ENCODE results near the gene GNB1L. TPM values are rescaled to one million over a fixed set of nuclear protein-coding genes. Genes with fewer than 3 reads are reported as not detected.

GNB1L gene
- total and polyA plus RNA-seq, 7 donors: 2.5 to 15.0 (median 5.3) TPM

GRCh38 chr22:19879246-19879570 lies 24.5 kb upstream of the GNB1L start:
- DNase-seq: peak; percentile 50
- Histone ChIP-seq H3K4me1 (peaks cover 0 to 53% (median 38%) of the 10 kb centered on the region in 4 donors), H3K27me3 (no peaks in the 10 kb centered on the region), H3K4me3 (no peak overlapping the region), H3K9me3 (no peaks in the 10 kb centered on the region), H3K36me3 (peaks cover 0 to 25% (median 9%) of the 10 kb centered on the region in 4 donors), H3K27ac (no peak overlapping the region)
- TF ChIP-seq, protein P1, sequence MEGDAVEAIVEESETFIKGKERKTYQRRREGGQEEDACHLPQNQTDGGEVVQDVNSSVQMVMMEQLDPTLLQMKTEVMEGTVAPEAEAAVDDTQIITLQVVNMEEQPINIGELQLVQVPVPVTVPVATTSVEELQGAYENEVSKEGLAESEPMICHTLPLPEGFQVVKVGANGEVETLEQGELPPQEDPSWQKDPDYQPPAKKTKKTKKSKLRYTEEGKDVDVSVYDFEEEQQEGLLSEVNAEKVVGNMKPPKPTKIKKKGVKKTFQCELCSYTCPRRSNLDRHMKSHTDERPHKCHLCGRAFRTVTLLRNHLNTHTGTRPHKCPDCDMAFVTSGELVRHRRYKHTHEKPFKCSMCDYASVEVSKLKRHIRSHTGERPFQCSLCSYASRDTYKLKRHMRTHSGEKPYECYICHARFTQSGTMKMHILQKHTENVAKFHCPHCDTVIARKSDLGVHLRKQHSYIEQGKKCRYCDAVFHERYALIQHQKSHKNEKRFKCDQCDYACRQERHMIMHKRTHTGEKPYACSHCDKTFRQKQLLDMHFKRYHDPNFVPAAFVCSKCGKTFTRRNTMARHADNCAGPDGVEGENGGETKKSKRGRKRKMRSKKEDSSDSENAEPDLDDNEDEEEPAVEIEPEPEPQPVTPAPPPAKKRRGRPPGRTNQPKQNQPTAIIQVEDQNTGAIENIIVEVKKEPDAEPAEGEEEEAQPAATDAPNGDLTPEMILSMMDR (IDR thresholded peaks at IDR 0.05): no peak
- TF ChIP-seq POLR2AphosphoS5 (IDR thresholded peaks at IDR 0.05) (no peak), EP300 (IDR thresholded peaks at IDR 0.05) (no peak)
- intact Hi-C loops (cut with DNase I): no loop called here
- 94 to 95% methylated on average over 13 of the region's 13 CpGs for WGBS, 2 donors

DNA sequence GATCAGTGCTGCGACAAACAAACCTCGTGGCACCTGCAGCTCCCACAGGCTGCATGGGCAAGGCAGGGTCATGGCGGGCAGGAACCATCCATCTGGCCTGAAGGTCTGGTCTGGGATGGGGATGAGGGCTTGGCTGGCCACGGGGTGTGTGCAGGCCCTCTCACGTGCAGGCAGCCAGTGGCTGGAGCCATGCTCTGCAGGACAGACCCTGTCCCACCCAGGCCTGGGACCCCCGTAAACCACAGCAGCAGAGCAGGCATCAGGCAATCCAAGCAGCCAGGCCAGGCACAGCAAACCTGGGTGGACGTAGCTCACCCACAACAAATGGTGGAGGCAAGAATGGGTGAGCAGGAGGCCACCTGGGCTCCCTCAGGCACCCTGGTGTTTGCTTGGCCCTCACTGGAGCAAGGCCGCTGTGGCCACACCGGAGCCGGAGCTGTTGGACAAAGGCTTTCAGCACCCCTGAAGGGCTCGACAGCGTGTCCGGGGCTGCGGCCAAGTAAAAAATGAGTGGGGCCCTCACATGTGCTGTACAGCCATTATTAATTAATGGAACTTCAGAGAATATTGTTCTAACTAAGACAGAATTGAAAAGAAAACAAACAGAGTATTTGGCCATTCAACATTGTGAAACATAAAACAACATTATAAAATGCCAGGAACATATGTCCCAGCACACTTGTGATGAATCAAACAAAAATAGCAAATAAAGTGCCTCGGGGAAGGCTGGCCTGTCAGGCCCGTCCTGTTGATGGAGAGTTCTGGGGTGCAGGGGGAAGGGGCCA lies 24.0 kb upstream of the GNB1L start:
- Histone ChIP-seq H3K27ac (no peak overlapping the region), H3K27me3 (no peaks in the 10 kb centered on the region), H3K4me1 (peaks cover 0 to 59% (median 41%) of the 10 kb centered on the region in 4 donors), H3K9me3 (no peaks in the 10 kb centered on the region), H3K36me3 (peaks cover 0 to 25% (median 9%) of the 10 kb centered on the region in 4 donors), H3K4me3 (no peak overlapping the region)
- WGBS, 2 donors: 91 to 93% methylated on average over 16 of the region's 16 CpGs
- intact Hi-C loops (cut with DNase I): no loop called here
- TF ChIP-seq POLR2AphosphoS5 (IDR thresholded peaks at IDR 0.05) (no peak), POLR2A (IDR thresholded peaks at IDR 0.05) (no peak), EP300 (IDR thresholded peaks at IDR 0.05) (no peak)
- TF ChIP-seq, protein P1 (IDR thresholded peaks at IDR 0.05): no peak
- DNase-seq: peak; percentile 56

GRCh38 chr22:19877626-19878339 lies 23.1 kb upstream of the GNB1L start:
- 91% methylated on average over 20 of the region's 20 CpGs for WGBS, 2 donors
- peak; percentile 56 for DNase-seq

DNA sequence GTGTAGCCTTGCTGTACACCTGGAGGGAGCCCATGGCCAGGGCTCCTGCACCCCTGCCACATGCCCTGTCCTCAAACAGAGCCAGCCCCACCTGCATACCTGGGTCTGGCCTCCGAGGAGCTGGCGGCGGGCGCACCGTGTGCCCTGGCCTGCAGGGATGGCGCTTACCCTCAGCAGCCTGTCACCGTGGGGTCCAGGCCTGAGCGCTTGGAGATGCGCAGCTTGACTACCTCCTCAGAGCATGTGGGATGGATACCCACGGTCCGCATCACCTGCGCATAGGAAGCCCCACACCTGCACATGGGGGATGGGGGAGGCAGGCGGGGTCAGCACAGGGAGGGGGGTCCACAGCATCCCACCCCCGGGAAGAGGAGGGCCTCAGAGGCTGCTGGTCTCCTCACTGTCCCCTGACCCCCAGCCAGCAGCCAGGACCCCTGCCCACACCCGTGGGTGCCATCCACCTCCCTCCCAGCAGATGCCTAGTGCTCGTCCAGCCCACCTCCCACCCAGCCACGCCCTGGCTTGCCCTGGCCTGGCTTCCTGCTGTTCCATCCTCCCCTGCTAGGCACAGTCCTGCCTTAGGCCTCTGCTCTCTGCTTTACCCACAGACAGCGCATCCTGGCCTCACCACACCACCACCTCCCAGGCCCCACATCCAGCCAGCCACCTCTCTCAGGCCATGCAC lies 22.4 kb upstream of the GNB1L start:
- 80 to 91% methylated on average over 18 of the region's 18 CpGs for WGBS, 2 donors

More at GRCh38 chr22:19877626-19878339, 23.1 kb upstream of the GNB1L start:
- Histone ChIP-seq H3K4me1 (peaks cover 0 to 62% (median 44%) of the 10 kb centered on the region in 4 donors), H3K36me3 (peaks cover 0 to 25% (median 7%) of the 10 kb centered on the region in 4 donors), H3K9me3 (no peaks in the 10 kb centered on the region), H3K4me3 (no peak overlapping the region), H3K27me3 (no peaks in the 10 kb centered on the region), H3K27ac (no peak overlapping the region)
- TF ChIP-seq POLR2A (IDR thresholded peaks at IDR 0.05): no peak
- TF ChIP-seq POLR2AphosphoS5 (IDR thresholded peaks at IDR 0.05): no peak
- no peak for TF ChIP-seq EP300 (IDR thresholded peaks at IDR 0.05)
- TF ChIP-seq, protein P1 (IDR thresholded peaks at IDR 0.05): no peak
- intact Hi-C loops (cut with DNase I): no loop called here

More for the DNA sequence above, 22.4 kb upstream of the GNB1L start:
- peaks cover 0 to 55% (median 40%) of the 10 kb centered on the region in 4 donors for H3K4me1 ChIP-seq
- DNase-seq: peak; percentile 57
- H3K4me3 ChIP-seq: no peak overlapping the region
- intact Hi-C loops (cut with DNase I): no loop called here
- H3K36me3 ChIP-seq: peaks cover 0 to 25% (median 6%) of the 10 kb centered on the region in 4 donors
- H3K27me3 ChIP-seq: no peaks in the 10 kb centered on the region
- TF ChIP-seq POLR2AphosphoS5 (IDR thresholded peaks at IDR 0.05): no peak
- TF ChIP-seq POLR2A (IDR thresholded peaks at IDR 0.05): no peak
- no peak for TF ChIP-seq EP300 (IDR thresholded peaks at IDR 0.05)
- TF ChIP-seq, protein P1 (IDR thresholded peaks at IDR 0.05): no peak
- H3K27ac ChIP-seq: no peak overlapping the region
- H3K9me3 ChIP-seq: no peaks in the 10 kb centered on the region
